Measurements from ENCODE around the gene KATNAL1. TPM values are rescaled to one million over a fixed set of nuclear protein-coding genes. Genes with fewer than 3 reads are reported as not detected.

KATNAL1 gene
- total and polyA plus RNA-seq, 2 of the 4 experiments (the other 2 are of a cell fraction), result 6.9 to 16.8 TPM

- no TSS peak for BruUV-seq (replicated peaks)
- Histone ChIP-seq H3K4me2 (ENCODE audit: low read depth, low read length) (no peak overlapping the region), H2BK120ac (ENCODE audit: low read depth, low read length) (no peak overlapping the region), H3K27me3 (ENCODE audit: control insufficient read depth, insufficient read depth, low read length) (peaks cover 20% of the 10 kb centered on the region), H4K5ac (ENCODE audit: low read depth, low read length) (no peak overlapping the region), H3K4me3 (ENCODE audit: insufficient read depth, low read depth, low read length) (no peak overlapping the region), H3K36me3 (ENCODE audit: control insufficient read depth, insufficient read depth, low read length) (no peaks in the 10 kb centered on the region), H2BK5ac (ENCODE audit: low read depth, low read length, poor library complexity, severe bottlenecking) (no peak overlapping the region), H3K4me1 (ENCODE audit: control insufficient read depth, insufficient read depth, low read length) (no peaks in the 10 kb centered on the region), H4K91ac (ENCODE audit: insufficient read depth, low read depth, low read length) (no peak overlapping the region), H4K8ac (ENCODE audit: low read depth in 2 of 2, low read length in 2 of 2) (no peak overlapping the region), H3K4ac (ENCODE audit: low read depth, low read length) (no peak overlapping the region), H2AFZ (replicated peaks; ENCODE audit: low read length, poor library complexity) (no peak overlapping the region), H3K14ac (replicated peaks; ENCODE audit: low read depth, low read length) (no peak overlapping the region), H3K23ac (ENCODE audit: low read depth, low read length) (no peak overlapping the region), H3K9ac (ENCODE audit: low read depth, low read length) (no peak overlapping the region), H3K9me1 (ENCODE audit: insufficient read depth, low read length) (no peaks in the 10 kb centered on the region), H3K9me3 (ENCODE audit: control insufficient read depth, insufficient read depth, low read length) (no peaks in the 10 kb centered on the region), H3K18ac (ENCODE audit: low read depth, low read length) (no peak overlapping the region), H4K20me1 (ENCODE audit: insufficient read depth, low read length) (no peaks in the 10 kb centered on the region), H2BK15ac (ENCODE audit: low read depth, low read length) (no peak overlapping the region; the same call in 2 of the 3 replicates), H2AK5ac (ENCODE audit: low read depth, low read length) (no peak overlapping the region), H2BK20ac (ENCODE audit: low read depth, low read length) (no peak overlapping the region), H3K27ac (ENCODE audit: insufficient read depth, low read length) (no peak overlapping the region), H2AK9ac (replicated peaks; ENCODE audit: low read depth, low read length, poor library complexity) (no peak overlapping the region), H3K56ac (ENCODE audit: extremely low read depth, insufficient read depth, low read length) (no peak overlapping the region), H3K79me1 (ENCODE audit: low read depth in 1 of 2, low read length in 2 of 2) (no peaks in the 10 kb centered on the region)
- ATAC-seq (ENCODE audit: low read depth) (no peak), DNase-seq (no peak)
- WGBS, 2 experiments (ENCODE audit: extremely low coverage in 2 of 2, insufficient read length in 1 of 2), result no CpG with 5 or more reads among the region's 11 CpGs
- TF ChIP-seq RCOR1 (IDR thresholded peaks at IDR 0.05; ENCODE audit: insufficient replicate concordance, low read length) (no peak), RAD21 (IDR thresholded peaks at IDR 0.05; ENCODE audit: low read length) (no peak), NFE2L2 (IDR thresholded peaks at IDR 0.05; ENCODE audit: low read depth, low read length) (no peak), CHD1 (IDR thresholded peaks at IDR 0.05; ENCODE audit: low read depth, low read length) (no peak), MAZ (IDR thresholded peaks at IDR 0.05; ENCODE audit: borderline replicate concordance, low read depth, low read length) (no peak), ELK1 (IDR thresholded peaks at IDR 0.05; ENCODE audit: borderline replicate concordance, low read depth, low read length) (no peak), RFX5 (IDR thresholded peaks at IDR 0.05; ENCODE audit: low read depth, low read length) (no peak), SMC3 (IDR thresholded peaks at IDR 0.05; ENCODE audit: low read depth, low read length) (no peak), BHLHE40 (IDR thresholded peaks at IDR 0.05; ENCODE audit: low read depth, low read length) (no peak), USF2 (IDR thresholded peaks at IDR 0.05; ENCODE audit: low read depth, low read length) (no peak), CEBPB (IDR thresholded peaks at IDR 0.05; ENCODE audit: low read depth, low read length) (no peak), FOS (IDR thresholded peaks at IDR 0.05; ENCODE audit: low read depth, low read length) (no peak), CTCF (conservative IDR thresholded peaks at IDR 0.05; ENCODE audit: low read depth, low read length) (no peak), MXI1 (IDR thresholded peaks at IDR 0.05; ENCODE audit: borderline replicate concordance, low read depth, low read length) (no peak), MAFK (IDR thresholded peaks at IDR 0.05; ENCODE audit: low read depth, low read length) (no peak), POLR2A (IDR thresholded peaks at IDR 0.05; ENCODE audit: low read depth, low read length) (no peak)
- intact Hi-C loops (cut with micrococcal nuclease), result no loop called here
- ChIA-PET CTCF (no interaction called here), POLR2A (ENCODE audit: unreplicated experiment) (no interaction called here)
- dilution Hi-C loops (cut with HindIII; ENCODE audit: low sequenced_read_pairs, unreplicated experiment), result no loop called here
- in situ Hi-C loops (cut with MboI; ENCODE audit: low sequenced_read_pairs), result no loop called here
These were observed 141.6 kb downstream of the KATNAL1 start for GRCh38 chr13:30165796-30166195.

All from IMR-90 (cell line).